Measurements from ENCODE around the gene BCL10. TPM values are rescaled to one million over a fixed set of nuclear protein-coding genes. Genes with fewer than 3 reads are reported as not detected.

BCL10 gene
- total RNA-seq, 1 experiment from 2014 or later, result 24.2 TPM

GRCh38 chr1:85216697-85217096 is 59.7 kb downstream of the BCL10 start:
- H3K27me3 Mint-ChIP-seq (ENCODE audit: low read depth), result no peaks in the 10 kb centered on the region
- no peak overlapping the region for H3K4me3 Mint-ChIP-seq
- POLR2A ChIA-PET, result no interaction called here
- peaks cover 20% of the 10 kb centered on the region for H3K4me1 Mint-ChIP-seq
- TF ChIP-seq GTF2I (CRISPR knock-in tag; conservative IDR thresholded peaks at IDR 0.05), result no peak
- TF ChIP-seq, protein P1, sequence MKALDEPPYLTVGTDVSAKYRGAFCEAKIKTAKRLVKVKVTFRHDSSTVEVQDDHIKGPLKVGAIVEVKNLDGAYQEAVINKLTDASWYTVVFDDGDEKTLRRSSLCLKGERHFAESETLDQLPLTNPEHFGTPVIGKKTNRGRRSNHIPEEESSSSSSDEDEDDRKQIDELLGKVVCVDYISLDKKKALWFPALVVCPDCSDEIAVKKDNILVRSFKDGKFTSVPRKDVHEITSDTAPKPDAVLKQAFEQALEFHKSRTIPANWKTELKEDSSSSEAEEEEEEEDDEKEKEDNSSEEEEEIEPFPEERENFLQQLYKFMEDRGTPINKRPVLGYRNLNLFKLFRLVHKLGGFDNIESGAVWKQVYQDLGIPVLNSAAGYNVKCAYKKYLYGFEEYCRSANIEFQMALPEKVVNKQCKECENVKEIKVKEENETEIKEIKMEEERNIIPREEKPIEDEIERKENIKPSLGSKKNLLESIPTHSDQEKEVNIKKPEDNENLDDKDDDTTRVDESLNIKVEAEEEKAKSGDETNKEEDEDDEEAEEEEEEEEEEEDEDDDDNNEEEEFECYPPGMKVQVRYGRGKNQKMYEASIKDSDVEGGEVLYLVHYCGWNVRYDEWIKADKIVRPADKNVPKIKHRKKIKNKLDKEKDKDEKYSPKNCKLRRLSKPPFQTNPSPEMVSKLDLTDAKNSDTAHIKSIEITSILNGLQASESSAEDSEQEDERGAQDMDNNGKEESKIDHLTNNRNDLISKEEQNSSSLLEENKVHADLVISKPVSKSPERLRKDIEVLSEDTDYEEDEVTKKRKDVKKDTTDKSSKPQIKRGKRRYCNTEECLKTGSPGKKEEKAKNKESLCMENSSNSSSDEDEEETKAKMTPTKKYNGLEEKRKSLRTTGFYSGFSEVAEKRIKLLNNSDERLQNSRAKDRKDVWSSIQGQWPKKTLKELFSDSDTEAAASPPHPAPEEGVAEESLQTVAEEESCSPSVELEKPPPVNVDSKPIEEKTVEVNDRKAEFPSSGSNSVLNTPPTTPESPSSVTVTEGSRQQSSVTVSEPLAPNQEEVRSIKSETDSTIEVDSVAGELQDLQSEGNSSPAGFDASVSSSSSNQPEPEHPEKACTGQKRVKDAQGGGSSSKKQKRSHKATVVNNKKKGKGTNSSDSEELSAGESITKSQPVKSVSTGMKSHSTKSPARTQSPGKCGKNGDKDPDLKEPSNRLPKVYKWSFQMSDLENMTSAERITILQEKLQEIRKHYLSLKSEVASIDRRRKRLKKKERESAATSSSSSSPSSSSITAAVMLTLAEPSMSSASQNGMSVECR (CRISPR knock-in tag; IDR thresholded peaks at IDR 0.05; ENCODE audit: borderline replicate concordance), result no peak
- no peak for TF ChIP-seq NFATC4 (CRISPR knock-in tag; IDR thresholded peaks at IDR 0.05)
- no peak for TF ChIP-seq CDX4 (CRISPR knock-in tag; IDR thresholded peaks at IDR 0.05; ENCODE audit: borderline replicate concordance)
- TF ChIP-seq, protein P2, sequence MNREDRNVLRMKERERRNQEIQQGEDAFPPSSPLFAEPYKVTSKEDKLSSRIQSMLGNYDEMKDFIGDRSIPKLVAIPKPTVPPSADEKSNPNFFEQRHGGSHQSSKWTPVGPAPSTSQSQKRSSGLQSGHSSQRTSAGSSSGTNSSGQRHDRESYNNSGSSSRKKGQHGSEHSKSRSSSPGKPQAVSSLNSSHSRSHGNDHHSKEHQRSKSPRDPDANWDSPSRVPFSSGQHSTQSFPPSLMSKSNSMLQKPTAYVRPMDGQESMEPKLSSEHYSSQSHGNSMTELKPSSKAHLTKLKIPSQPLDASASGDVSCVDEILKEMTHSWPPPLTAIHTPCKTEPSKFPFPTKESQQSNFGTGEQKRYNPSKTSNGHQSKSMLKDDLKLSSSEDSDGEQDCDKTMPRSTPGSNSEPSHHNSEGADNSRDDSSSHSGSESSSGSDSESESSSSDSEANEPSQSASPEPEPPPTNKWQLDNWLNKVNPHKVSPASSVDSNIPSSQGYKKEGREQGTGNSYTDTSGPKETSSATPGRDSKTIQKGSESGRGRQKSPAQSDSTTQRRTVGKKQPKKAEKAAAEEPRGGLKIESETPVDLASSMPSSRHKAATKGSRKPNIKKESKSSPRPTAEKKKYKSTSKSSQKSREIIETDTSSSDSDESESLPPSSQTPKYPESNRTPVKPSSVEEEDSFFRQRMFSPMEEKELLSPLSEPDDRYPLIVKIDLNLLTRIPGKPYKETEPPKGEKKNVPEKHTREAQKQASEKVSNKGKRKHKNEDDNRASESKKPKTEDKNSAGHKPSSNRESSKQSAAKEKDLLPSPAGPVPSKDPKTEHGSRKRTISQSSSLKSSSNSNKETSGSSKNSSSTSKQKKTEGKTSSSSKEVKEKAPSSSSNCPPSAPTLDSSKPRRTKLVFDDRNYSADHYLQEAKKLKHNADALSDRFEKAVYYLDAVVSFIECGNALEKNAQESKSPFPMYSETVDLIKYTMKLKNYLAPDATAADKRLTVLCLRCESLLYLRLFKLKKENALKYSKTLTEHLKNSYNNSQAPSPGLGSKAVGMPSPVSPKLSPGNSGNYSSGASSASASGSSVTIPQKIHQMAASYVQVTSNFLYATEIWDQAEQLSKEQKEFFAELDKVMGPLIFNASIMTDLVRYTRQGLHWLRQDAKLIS (CRISPR knock-in tag; IDR thresholded peaks at IDR 0.05; ENCODE audit: borderline replicate concordance), result no peak
- no peak for TF ChIP-seq TEAD1 (CRISPR knock-in tag; IDR thresholded peaks at IDR 0.05)
- no peak for TF ChIP-seq JUN (CRISPR knock-in tag; IDR thresholded peaks at IDR 0.05)
- no peak for TF ChIP-seq TEAD4 (CRISPR knock-in tag; IDR thresholded peaks at IDR 0.05)
- no peak for TF ChIP-seq GABPB1 (CRISPR knock-in tag; IDR thresholded peaks at IDR 0.05)
- TF ChIP-seq MXD4 (CRISPR knock-in tag; IDR thresholded peaks at IDR 0.05; ENCODE audit: borderline replicate concordance), result no peak
- no peak for TF ChIP-seq USF2 (CRISPR knock-in tag; IDR thresholded peaks at IDR 0.05)
- TF ChIP-seq FOXJ3 (CRISPR knock-in tag; IDR thresholded peaks at IDR 0.05; ENCODE audit: borderline replicate concordance), result no peak
- CTCF ChIA-PET, result interaction anchor here (1.1 to 1.3 kb wide), 2 partner anchors 14 to 43 kb away, joined by 3 read pairs; partner anchors contain the start of gene C1orf52
- no peaks in the 10 kb centered on the region for H3K36me3 Mint-ChIP-seq
- 0 out of 2 replicates have a peak, but pooled peaks cover 5% of the 10 kb centered on the region for H3K9me3 Mint-ChIP-seq
- ATAC-seq (no peak), DNase-seq (ENCODE audit: low spot score) (no peak)
- H3K27ac Mint-ChIP-seq, result no peak overlapping the region

Other genes with a start within 250 kb of the BCL10 start
- gene MCOLN3, start 228.1 kb downstream of the BCL10 start, total RNA-seq (2021), result 3.5 to 6.4 TPM (median 3.8 TPM) in 3 replicates
- gene SYDE2, start 75.6 kb downstream of the BCL10 start, total RNA-seq (2021), result 11.0 to 13.8 TPM (median 11.4 TPM) in 3 replicates
- 35.8 to 44.5 TPM (median 40.2 TPM) in 3 replicates for gene C1orf52, start 17.0 kb downstream of the BCL10 start, total RNA-seq (2021)
- 22.8 to 27.8 TPM (median 27.5 TPM) in 3 replicates for gene DDAH1, start 188.5 kb upstream of the BCL10 start, total RNA-seq (2021)

All from WTC11 (cell line).